Stimulated activated CD4-positive, alpha-beta T cell treated with anti-CD3 and anti-CD28 coated beads, Interleukin-15, amount 100 ng/mL, for 1 hour (primary cell): Measurements from ENCODE around the gene DENND4A.
"Not testable (repeated sequence)": the region's sequence is repeated elsewhere in the genome, so short reads cannot be mapped to it uniquely, and the experiment has no call there.

Source experiments
- DNase-seq, 2 donors: peaks; one replicate each; pipeline ENCODE4 v3.0.0-alpha.2; 2020; ENCODE audit warnings: low read depth in 1 of 2, low spot score in 1 of 2

DENND4A gene

GRCh38 chr15:65761210-65761926, 30.7 kb downstream of the DENND4A start:
- no peak for DNase-seq

GRCh38 chr15:65759441-65759840, 32.7 kb downstream of the DENND4A start:
- DNase-seq: no peak

- DNase-seq: no peak
These were observed 33.9 kb downstream of the DENND4A start for GRCh38 chr15:65758242-65758641.

GRCh38 chr15:65757256-65757655, 34.8 kb downstream of the DENND4A start:
- DNase-seq: no peak

GRCh38 chr15:65752151-65752700, 39.9 kb downstream of the DENND4A start:
- no peak for DNase-seq

GRCh38 chr15:65751431-65751830, 40.7 kb downstream of the DENND4A start:
- DNase-seq: no peak

- DNase-seq: no peak
These were observed 44.8 kb downstream of the DENND4A start for GRCh38 chr15:65747265-65747664.

- no peak for DNase-seq
These were observed 48.3 kb downstream of the DENND4A start for GRCh38 chr15:65743637-65744252.

- no peak for DNase-seq
These were observed 51.9 kb downstream of the DENND4A start for GRCh38 chr15:65740148-65740547.

GRCh38 chr15:65738649-65739048, 53.4 kb downstream of the DENND4A start:
- DNase-seq: no peak

- DNase-seq: not testable (repeated sequence)
These were observed 58.5 kb downstream of the DENND4A start for GRCh38 chr15:65733599-65733998.

- DNase-seq: no peak
These were observed 59.4 kb downstream of the DENND4A start for GRCh38 chr15:65732698-65733097.

- DNase-seq: no peak
These were observed 60.2 kb downstream of the DENND4A start for GRCh38 chr15:65731926-65732325.

GRCh38 chr15:65730549-65731172, 61.4 kb downstream of the DENND4A start:
- DNase-seq: no peak

- DNase-seq: no peak
These were observed 67.5 kb downstream of the DENND4A start for GRCh38 chr15:65724464-65725215.

- DNase-seq: no peak
These were observed 68.2 kb downstream of the DENND4A start for GRCh38 chr15:65723876-65724275.

GRCh38 chr15:65722191-65722590, 69.9 kb downstream of the DENND4A start:
- no peak for DNase-seq

- DNase-seq: no peak
These were observed 79.7 kb downstream of the DENND4A start for GRCh38 chr15:65712415-65712814.

GRCh38 chr15:65695081-65695480, 97.0 kb downstream of the DENND4A start:
- DNase-seq: no peak

GRCh38 chr15:65690778-65691177, 101.3 kb downstream of the DENND4A start:
- no peak for DNase-seq

- no peak for DNase-seq
These were observed 101.9 kb downstream of the DENND4A start for GRCh38 chr15:65690173-65690572.
